Lower leg skin (tissue), 4 donors: ENCODE results near the gene STT3B. TPM values are rescaled to one million over a fixed set of nuclear protein-coding genes. Genes with fewer than 3 reads are reported as not detected.

ENCODE experiments used
- DNase-seq, 2 donors: peaks; one replicate each; pipeline ENCODE4 v3.0.0-alpha.2; 2019; ENCODE audit warnings: low spot score in 2 of 2
- H3K4me3 ChIP-seq: fragments of 200-600 bp; sonication (generic); 2 replicates; pipeline ENCODE4 v1.5.1; 2017; ENCODE audit warnings: mild to moderate bottlenecking, low read depth; ENCODE audit not compliant: poor library complexity, severe bottlenecking
- POLR2A ChIP-seq, 2 donors: fragments of 450-650 bp; IDR thresholded peaks; one replicate each; pipeline ENCODE4 v1.6.1; 2016 to 2017; ENCODE audit warnings: antibody characterized with exemption in 2 of 2, mild to moderate bottlenecking in 1 of 2, moderate library complexity in 1 of 2
- WGBS, 2 donors: methylation state at CpG; one replicate each; pipeline ENCODE4 v1.1.5; 2018; 5-methylcytosine and 5-hydroxymethylcytosine counted together
- intact Hi-C: fragments of 100-400 bp; cut with DNase I; formaldehyde crosslinking; loops from one replicate; pipeline ENCODE4 v1.15.0; 2023; ENCODE audit warnings: low total_unique reads
- total RNA-seq, 4 donors: library from RNA; depleted of rRNA; stranded (reverse); fragments of >200 nt; gene quantifications; one replicate each; pipeline ENCODE4 v1.1.0, GENCODE V29; 2016
- TF ChIP-seq, protein P1 (sequence below), 3 donors: fragments of 450-650 bp; IDR thresholded peaks; one replicate each; pipeline ENCODE4 v1.5.1; 2016; ENCODE audit warnings: antibody characterized with exemption in 3 of 3, mild to moderate bottlenecking in 3 of 3, moderate library complexity in 2 of 3

Gene STT3B
- total RNA-seq, 4 donors from 2014 or later, result 65.5 to 87.3 (median 76.2) TPM

DNA sequence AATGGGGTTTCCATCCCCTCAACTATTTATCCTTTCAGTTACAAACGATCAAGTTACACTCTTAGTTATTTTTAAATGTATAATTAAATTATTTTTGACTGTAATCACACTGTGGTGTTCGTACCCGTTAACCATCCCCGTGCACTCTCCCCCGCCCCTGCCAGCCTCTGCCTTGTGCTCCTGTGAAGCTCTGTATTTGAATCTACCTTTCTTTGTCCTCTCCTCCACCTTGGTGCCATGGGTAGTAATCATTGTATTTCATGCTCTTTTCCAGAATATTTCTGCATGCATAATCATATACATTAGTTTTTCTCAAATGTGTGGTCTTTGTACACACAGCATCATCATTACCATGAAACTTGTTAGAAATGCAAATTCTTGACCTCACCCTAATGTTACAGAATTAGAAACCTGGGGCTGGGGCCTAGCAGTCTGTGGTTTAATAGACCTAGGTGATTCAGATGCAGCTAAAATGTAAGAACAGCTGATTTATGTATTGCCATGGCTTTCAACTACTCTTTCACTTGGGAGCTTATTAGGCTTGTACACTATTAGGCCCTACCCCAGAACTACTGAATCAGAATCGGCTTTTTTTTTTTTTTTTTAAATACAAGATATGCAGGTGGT lies 91.5 kb downstream of the STT3B start:
- TF ChIP-seq, protein P1, sequence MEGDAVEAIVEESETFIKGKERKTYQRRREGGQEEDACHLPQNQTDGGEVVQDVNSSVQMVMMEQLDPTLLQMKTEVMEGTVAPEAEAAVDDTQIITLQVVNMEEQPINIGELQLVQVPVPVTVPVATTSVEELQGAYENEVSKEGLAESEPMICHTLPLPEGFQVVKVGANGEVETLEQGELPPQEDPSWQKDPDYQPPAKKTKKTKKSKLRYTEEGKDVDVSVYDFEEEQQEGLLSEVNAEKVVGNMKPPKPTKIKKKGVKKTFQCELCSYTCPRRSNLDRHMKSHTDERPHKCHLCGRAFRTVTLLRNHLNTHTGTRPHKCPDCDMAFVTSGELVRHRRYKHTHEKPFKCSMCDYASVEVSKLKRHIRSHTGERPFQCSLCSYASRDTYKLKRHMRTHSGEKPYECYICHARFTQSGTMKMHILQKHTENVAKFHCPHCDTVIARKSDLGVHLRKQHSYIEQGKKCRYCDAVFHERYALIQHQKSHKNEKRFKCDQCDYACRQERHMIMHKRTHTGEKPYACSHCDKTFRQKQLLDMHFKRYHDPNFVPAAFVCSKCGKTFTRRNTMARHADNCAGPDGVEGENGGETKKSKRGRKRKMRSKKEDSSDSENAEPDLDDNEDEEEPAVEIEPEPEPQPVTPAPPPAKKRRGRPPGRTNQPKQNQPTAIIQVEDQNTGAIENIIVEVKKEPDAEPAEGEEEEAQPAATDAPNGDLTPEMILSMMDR (IDR thresholded peaks at IDR 0.05), result no peak
- TF ChIP-seq POLR2A (IDR thresholded peaks at IDR 0.05), result no peak
- 95 to 97% methylated on average over 6 of the region's 6 CpGs for WGBS, 2 donors
- DNase-seq, result no peak
- H3K4me3 ChIP-seq, result no peak overlapping the region
- intact Hi-C loops, result no loop called here

DNA sequence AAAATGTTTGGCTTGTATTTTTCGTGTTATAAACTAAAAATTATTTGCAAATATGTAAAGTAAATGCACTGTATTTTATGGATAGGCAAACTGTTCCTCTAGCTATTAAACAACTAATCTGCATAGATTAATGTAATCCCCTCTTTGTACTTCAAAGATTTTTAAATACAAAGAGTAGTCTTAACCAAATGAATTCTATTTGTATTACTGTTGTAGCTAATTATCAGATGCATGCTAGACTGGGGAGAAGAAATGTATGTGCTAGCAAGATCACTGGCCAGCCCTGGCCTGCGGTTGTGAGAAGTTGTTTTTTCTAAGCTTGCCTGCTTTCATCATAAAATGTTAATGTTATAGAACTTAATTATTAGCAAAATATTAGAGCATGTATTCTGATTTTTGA lies 92.6 kb downstream of the STT3B start:
- WGBS, 2 donors, result 95 to 96% methylated on average over 2 of the region's 2 CpGs
- no peak for DNase-seq
- no peak overlapping the region for H3K4me3 ChIP-seq
- intact Hi-C loops, result no loop called here
- no peak for TF ChIP-seq POLR2A (IDR thresholded peaks at IDR 0.05)
- TF ChIP-seq, protein P1 (IDR thresholded peaks at IDR 0.05), result no peak

- 91 to 94% methylated on average over 5 of the region's 5 CpGs for whole genome bisulfite sequencing, 2 donors
- H3K4me3 ChIP-seq, result no peak overlapping the region
- TF ChIP-seq, protein P1 (IDR thresholded peaks at IDR 0.05), result no peak
- DNase-seq, result no peak
- intact Hi-C loops, result no loop called here
Observed at GRCh38 chr3:31629054-31629453, 96.3 kb downstream of the STT3B start.

DNA sequence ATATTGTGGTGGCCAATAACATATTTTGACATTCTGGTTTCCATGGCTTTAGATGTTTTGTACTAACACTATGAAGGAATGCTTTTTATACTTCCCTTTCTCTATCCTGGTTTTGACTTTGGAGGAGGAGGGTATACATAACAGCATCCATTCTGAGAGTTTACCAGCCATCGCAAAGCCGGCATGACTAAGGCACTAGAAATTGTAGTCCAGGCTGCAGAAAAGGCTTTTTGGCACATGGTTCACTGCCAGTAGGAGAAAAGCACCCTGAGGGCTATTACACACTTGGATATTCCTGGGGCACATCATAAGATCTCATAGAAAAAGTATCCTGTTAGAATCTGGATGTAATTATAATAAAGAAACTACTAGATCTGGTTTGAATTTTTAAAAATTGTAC lies 101.8 kb downstream of the STT3B start:
- intact Hi-C loops, result no loop called here
- no peak overlapping the region for H3K4me3 ChIP-seq
- no peak for TF ChIP-seq POLR2A (IDR thresholded peaks at IDR 0.05)
- TF ChIP-seq, protein P1 (IDR thresholded peaks at IDR 0.05), result no peak
- DNase-seq, result no peak
- 22 to 26% methylated on average over 2 of the region's 2 CpGs for WGBS, 2 donors

DNA sequence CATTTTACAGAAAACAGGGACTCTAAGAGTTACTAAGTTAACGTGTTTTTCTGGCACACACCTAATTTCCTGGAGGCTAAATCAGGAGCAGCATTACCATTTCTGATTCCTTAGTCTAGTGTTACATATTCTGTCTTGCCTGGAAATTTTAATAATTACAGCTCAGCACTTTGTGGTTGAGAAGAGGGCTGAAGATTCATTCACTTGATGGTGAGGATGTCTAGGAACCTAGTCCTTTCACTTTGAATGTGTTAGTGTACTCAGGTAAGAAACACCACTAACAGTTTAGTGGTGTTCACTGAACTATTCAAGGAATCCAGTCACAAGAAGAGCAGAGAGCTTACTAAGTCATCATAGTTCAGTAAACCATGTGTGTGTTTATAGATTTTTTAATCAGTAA lies 102.8 kb downstream of the STT3B start:
- no peak for DNase-seq

More for the DNA sequence above, 102.8 kb downstream of the STT3B start:
- H3K4me3 ChIP-seq, result no peak overlapping the region
- intact Hi-C loops, result no loop called here
- 22 to 23% methylated on average over 1 of the region's 1 CpG for WGBS, 2 donors
- TF ChIP-seq, protein P1 (IDR thresholded peaks at IDR 0.05), result no peak
